ENCODE results near the gene SENP1.

The SENP1 gene

GRCh38 chr12:47995981-47996401 is 109.9 kb downstream of the SENP1 start:
- TF ChIP-seq CTCF (IDR thresholded peaks at IDR 0.05; ENCODE audit: low read depth, low read length, missing control alignments) = no peak
- no peak overlapping the region for H3K4me3 ChIP-seq (ENCODE audit: low read depth, low read length)
- no peak for DNase-seq (ENCODE audit: low read depth)

GRCh38 chr12:47993491-47993890 is 112.4 kb downstream of the SENP1 start:
- no peak for TF ChIP-seq CTCF (IDR thresholded peaks at IDR 0.05; ENCODE audit: low read depth, low read length, missing control alignments)
- no peak overlapping the region for H3K4me3 ChIP-seq (ENCODE audit: low read depth, low read length)
- no peak for DNase-seq (ENCODE audit: low read depth)

Data from GM12864 (cell line).